GM18861 (cell line): ENCODE measurements around the gene MYH15.
"Not testable (repeated sequence)": the region's sequence is repeated elsewhere in the genome, so short reads cannot be mapped to it uniquely, and the experiment has no call there.

Experiments
- ATAC-seq: cut with Tn5 transposase; IDR thresholded peaks from one replicate; pipeline ENCODE4 v1.9.1; 2021; ENCODE audit not compliant: unreplicated experiment

Gene MYH15

DNA sequence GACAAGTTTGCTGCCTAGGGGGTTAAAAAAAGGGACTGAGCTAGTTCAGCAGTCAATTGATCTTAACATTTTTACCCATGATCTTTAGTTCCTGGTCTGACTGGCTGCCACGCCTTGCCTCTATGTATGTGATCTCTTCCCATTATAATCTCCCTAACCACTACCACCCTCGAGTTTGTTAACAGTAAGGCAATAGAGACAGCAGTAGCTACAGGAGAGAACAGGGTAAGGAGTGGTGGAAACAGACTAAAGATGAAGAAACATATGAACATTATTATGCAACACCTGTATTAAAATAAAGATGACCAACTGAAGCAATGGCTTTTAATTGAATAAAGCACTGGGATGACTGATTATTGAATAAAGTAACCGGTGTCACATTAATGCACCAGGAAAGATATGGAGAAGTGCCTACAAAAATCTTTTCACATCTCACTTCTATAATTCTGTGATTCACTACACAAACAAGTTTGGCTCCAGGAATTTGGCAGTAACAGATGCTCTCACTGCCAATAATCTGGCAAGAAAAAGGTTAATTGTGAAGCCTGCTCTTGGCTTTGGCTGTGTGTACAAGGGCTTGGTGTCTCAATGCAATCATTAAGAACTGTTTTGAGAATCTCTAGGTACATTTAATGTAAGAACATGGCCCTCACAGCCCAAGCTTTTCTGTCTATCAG is 118.3 kb downstream of the MYH15 start:
- ATAC-seq = no peak

GRCh38 chr3:108389372-108389771 is 121.0 kb downstream of the MYH15 start:
- no peak for ATAC-seq

- peak; percentile 81 for ATAC-seq
These were observed 122.0 kb downstream of the MYH15 start for GRCh38 chr3:108388136-108389132.

- no peak for ATAC-seq
These were observed 123.3 kb downstream of the MYH15 start for GRCh38 chr3:108387063-108387462.

DNA sequence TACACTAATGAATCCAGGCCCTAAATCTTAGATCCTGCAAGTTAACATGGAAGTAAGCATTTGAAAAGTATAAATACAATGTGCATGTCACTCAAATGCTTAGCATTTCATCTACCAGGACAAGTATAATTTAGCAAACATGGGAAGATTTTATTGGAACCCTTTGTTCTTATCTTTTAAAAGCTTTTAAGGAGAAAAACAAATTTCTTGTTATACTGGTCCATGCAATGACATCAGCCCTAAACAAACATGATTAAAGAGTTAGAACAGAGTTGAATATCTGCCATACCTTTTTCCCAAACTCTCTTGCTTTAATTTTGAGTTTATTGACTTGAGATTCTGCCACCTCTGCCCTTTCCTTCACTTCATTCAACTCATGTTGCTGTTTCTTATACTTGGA is 127.1 kb downstream of the MYH15 start:
- no peak for ATAC-seq

- ATAC-seq = no peak
These were observed 128.8 kb downstream of the MYH15 start for GRCh38 chr3:108381529-108382140.

DNA sequence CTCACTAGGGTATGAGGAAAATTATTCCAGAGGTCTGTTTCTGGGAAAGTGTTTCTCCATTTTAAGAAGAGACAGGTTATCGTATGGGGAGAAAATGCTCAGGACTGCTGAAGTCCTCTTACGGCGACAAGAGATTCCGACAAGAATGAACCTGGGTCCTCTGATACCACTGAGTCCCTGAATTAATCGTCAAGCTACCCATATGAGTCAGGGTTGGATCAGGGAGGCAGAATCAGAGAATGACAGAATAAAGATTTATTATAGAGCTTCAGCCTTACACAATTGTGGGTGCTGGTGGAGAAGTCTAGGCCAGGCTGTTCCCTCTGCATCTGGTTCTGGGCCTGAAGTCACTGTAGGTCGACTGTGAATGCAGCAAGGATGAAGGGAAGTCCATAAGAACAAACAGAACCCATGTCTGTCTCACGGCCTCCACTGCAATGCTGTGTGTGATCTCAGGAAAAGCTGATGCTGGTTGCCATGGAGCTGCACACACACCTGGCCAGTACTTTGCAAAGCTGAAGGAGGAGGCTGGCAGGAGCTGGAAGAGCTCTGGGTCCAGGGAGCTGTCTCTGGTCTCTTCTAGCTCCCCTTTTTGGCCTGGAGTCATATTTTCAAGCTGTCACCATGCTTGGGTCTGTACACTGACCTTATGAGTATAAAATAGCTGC is 130.1 kb downstream of the MYH15 start:
- ATAC-seq = no peak

- ATAC-seq = not testable (repeated sequence)
These were observed 131.4 kb downstream of the MYH15 start for GRCh38 chr3:108378952-108379342.

DNA sequence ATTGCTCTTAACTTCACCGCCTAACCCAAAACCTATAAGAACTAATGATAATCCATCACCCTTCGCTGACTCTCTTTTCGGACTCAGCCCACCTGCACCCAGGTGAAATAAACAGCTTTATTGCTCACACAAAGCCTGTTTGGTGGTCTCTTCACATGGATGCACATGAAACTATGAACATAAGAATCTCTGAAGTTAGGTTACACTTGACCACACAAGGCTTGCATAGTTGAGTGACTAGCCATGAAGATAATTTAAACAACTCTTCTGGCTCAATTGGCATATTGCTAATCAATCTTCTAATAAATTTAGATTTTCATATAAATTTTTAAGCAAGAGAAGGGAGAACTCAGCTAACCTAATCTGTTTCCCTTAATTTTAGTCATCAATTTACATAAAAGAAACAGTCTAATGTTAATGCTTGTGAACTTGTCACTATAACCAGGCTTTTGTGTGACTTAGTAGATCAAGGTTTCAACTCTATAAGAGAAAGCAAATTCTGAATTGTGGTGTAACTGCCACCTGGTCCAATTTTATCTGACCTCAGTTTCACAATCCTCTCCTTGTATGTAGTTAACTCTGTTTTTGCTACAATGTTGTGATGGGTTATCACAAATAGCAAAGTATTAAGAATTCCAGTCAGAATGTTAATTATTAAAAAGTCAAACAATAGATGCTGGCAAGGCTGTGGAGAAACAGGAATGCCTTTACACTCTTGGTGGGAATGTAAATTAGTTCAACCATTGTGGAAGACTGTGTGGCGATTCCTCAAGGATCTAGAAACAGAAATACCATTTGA is 132.0 kb downstream of the MYH15 start:
- no peak for ATAC-seq

DNA sequence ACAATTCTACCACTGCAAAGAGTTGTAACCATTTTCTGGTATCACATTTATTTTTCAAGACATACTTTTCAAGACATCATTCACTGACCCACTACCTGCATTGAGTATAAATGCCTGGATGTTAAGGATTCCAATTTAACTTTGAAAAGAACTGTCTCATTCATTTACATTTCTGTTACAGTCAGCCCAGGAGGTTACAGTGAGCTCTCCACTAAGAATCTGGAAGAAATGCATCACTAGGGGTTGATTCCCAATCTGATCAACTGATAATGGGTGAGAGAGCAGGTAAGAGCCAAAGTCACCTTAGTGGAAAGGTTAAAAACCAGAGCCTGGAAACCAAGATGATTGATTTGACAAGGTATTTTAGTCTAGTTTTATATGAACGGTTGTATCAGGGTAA is 133.0 kb downstream of the MYH15 start:
- ATAC-seq = no peak

GRCh38 chr3:108376026-108376425 is 134.4 kb downstream of the MYH15 start:
- ATAC-seq = no peak

DNA sequence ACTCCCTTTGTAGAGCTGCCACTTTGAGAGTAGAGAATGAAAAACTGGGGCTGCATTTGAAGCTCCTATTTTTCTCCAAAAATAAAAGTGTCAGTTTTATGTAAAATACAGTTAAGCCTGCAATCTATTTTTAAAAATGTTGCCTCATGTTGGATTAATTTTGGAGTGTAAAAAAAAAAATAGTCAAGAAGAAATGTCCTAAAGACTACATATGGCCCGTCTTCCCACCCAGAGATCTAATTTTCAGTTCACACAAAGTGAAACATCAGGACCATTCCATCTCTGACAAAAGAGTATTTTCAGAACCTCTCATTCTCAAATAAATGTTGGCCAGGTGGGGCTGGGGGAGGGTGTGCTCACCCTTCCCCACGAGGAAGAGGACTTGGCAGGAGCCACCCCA is 151.4 kb downstream of the MYH15 start:
- no peak for ATAC-seq

- ATAC-seq = no peak
These were observed 153.4 kb downstream of the MYH15 start for GRCh38 chr3:108357042-108357441.

DNA sequence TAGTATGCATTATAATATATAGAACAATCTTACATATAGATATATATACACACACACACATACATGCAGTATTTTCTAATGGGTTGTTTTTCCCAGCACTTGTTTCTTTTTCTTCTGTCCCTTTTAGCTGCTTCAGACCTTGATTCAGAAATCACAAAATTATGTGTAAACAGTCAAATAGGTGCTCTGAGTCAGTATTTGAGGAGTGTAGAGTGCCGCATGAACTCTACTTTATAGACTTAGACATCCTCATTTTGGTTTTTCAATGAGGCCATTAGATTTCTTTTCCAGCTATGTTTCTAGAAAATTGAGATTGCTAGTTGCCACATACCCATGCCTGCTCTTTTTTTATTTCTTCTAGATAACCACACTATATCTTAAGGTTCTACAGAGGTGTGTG is 155.8 kb downstream of the MYH15 start:
- no peak for ATAC-seq

GRCh38 chr3:108352176-108352575 is 158.2 kb downstream of the MYH15 start:
- no peak for ATAC-seq

DNA sequence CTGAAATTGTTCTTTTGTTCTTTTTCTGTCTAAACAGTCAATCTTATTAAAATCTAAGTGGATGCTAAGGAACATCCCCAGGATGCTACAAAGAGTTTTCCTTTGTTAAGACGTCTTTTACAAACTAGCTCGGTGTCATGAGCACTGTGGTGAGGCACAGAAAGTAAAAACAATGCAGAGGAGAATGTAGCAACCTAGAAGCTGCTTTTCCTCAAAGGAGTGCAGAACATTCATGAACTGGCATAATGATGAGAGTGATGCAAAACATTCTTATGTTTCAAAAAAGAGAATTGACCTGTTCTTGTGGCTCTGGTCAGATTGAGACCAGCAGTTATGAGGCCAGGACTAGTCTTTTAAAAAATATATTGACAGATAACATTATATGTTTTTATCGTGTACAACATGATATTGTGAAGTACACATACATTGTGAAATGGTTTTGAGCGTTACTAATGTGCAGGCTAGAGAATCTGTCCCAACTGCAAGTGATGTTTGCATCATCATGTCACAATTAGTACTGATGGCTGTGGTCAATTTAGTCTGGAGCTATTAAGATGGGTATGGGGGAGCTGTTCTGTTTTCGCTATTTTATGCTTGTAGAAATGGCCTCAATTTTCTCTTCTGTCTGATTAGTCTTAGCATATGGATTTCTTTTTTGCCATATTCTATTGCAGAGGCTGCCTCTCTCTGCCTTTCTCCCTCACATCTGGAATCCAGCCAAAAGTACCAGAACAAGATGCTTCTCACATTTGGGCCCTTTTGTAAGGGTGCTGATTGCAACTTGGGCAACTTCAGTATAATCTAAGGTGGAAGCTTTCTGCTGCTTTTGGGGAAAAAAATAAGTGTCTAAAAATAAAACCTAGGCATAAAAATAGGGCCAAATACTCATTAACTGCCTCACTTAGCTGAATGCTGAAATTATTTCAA is 163.8 kb downstream of the MYH15 start:
- no peak for ATAC-seq

- ATAC-seq = no peak
These were observed 164.7 kb downstream of the MYH15 start for GRCh38 chr3:108345492-108346205.

- ATAC-seq = no peak
These were observed 166.9 kb downstream of the MYH15 start for GRCh38 chr3:108343491-108343890.
